Upper lobe of right lung (tissue), 1 donor: ENCODE results near the gene ZNF587. TPM values are rescaled to one million over a fixed set of nuclear protein-coding genes. Genes with fewer than 3 reads are reported as not detected.
"Not testable (repeated sequence)": the region's sequence is repeated elsewhere in the genome, so short reads cannot be mapped to it uniquely, and the experiment has no call there.

Experiments
- ATAC-seq: fragments of 200-7000 bp; cut with Tn5 transposase; one replicate; pipeline ENCODE4 v1.9.1; 2020; ENCODE audit warnings: mild to moderate bottlenecking, moderate library complexity
- DNase-seq: peaks from one replicate; pipeline ENCODE4 v3.0.0-alpha.2; 2020
- H3K27ac ChIP-seq: fragments of 200-600 bp; one replicate; pipeline ENCODE4 v1.8.0; 2022
- H3K27me3 ChIP-seq: fragments of 200-600 bp; one replicate; pipeline ENCODE4 v1.8.0; 2022; ENCODE audit warnings: mild to moderate bottlenecking
- H3K36me3 ChIP-seq: fragments of 200-600 bp; one replicate; pipeline ENCODE4 v1.8.0; 2022
- H3K4me1 ChIP-seq: fragments of 200-600 bp; one replicate; pipeline ENCODE4 v1.8.0; 2022
- H3K4me3 ChIP-seq: fragments of 200-600 bp; one replicate; pipeline ENCODE4 v1.8.0; 2022; ENCODE audit warnings: mild to moderate bottlenecking
- H3K9me3 ChIP-seq: fragments of 200-600 bp; one replicate; pipeline ENCODE4 v1.8.0; 2022
- intact Hi-C: fragments of 100-400 bp; cut with DNase I; formaldehyde crosslinking; loops from one replicate; pipeline ENCODE4 v1.11.0; 2022
- total RNA-seq: library from RNA; stranded (reverse); fragmentation: NEBNext Ultra II Directional; extraction: Animal tissue kit (Norgen Biotek cat#: 25700); gene quantifications from one replicate; pipeline ENCODE4 v1.2.1, GENCODE V29; 2021
- TF ChIP-seq, protein P1 (sequence below): fragments of 200-600 bp; IDR thresholded peaks from one replicate; pipeline ENCODE4 v1.8.0; 2022; ENCODE audit warnings: antibody characterized with exemption
- donor health status: DM: no; HTN: yes; CAD: no; lungs with severe emphysema.

The ZNF587 gene
- total RNA-seq, 1 donor from 2014 or later = 27.3 TPM

- no peak for ATAC-seq
Observed at GRCh38 chr19:57825511-57825910, 24.1 kb upstream of the ZNF587 start.

DNA sequence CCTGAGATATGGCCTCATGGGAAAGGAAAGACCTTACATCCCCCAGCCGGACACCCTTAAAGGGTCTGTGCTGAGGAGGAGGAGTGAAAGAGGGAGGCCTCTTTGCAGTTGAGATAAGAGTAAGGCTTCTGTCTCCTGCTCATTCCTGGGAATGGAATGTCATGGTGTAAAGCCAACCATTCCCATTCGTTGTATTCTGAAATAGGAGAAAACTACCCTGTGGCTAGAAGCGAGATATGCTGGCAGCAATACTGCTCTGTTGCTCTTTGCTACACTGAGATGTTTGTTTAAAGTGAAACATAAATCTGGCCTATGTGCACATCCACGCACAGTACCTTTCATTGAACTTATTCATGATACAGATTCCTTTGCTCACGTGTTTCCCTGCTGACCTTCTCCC, 20.3 kb upstream of the ZNF587 start:
- TF ChIP-seq, protein P1, sequence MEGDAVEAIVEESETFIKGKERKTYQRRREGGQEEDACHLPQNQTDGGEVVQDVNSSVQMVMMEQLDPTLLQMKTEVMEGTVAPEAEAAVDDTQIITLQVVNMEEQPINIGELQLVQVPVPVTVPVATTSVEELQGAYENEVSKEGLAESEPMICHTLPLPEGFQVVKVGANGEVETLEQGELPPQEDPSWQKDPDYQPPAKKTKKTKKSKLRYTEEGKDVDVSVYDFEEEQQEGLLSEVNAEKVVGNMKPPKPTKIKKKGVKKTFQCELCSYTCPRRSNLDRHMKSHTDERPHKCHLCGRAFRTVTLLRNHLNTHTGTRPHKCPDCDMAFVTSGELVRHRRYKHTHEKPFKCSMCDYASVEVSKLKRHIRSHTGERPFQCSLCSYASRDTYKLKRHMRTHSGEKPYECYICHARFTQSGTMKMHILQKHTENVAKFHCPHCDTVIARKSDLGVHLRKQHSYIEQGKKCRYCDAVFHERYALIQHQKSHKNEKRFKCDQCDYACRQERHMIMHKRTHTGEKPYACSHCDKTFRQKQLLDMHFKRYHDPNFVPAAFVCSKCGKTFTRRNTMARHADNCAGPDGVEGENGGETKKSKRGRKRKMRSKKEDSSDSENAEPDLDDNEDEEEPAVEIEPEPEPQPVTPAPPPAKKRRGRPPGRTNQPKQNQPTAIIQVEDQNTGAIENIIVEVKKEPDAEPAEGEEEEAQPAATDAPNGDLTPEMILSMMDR = no peak
- H3K4me3 ChIP-seq = no peak overlapping the region
- intact Hi-C loops = no loop called here
- DNase-seq (no peak), ATAC-seq (no peak)
- H3K4me1 ChIP-seq = no peaks in the 10 kb centered on the region
- H3K27ac ChIP-seq = no peak overlapping the region
- H3K36me3 ChIP-seq = no peaks in the 10 kb centered on the region
- no peaks in the 10 kb centered on the region for H3K27me3 ChIP-seq
- H3K9me3 ChIP-seq = no peaks in the 10 kb centered on the region

More at GRCh38 chr19:57825511-57825910, 24.1 kb upstream of the ZNF587 start:
- TF ChIP-seq, protein P1 = no peak
- no peak overlapping the region for H3K27ac ChIP-seq
- H3K9me3 ChIP-seq = no peaks in the 10 kb centered on the region
- H3K4me1 ChIP-seq = peaks cover 5% of the 10 kb centered on the region
- no peak overlapping the region for H3K4me3 ChIP-seq
- intact Hi-C loops = no loop called here
- no peaks in the 10 kb centered on the region for H3K27me3 ChIP-seq
- H3K36me3 ChIP-seq = no peaks in the 10 kb centered on the region
- no peak for DNase-seq

GRCh38 chr19:57830071-57830602, 19.5 kb upstream of the ZNF587 start, which contains the start of gene ZNF587B:
ZNF587B (plus strand) TSS chr19:57830299; CDS start chr19:57830529, 230 bp downstream.
- Histone ChIP-seq H3K9me3 (no peaks in the 10 kb centered on the region), H3K27ac (peak within 1 kb of the TSS; percentile 66), H3K4me1 (no peaks in the 10 kb centered on the region), H3K27me3 (no peaks in the 10 kb centered on the region), H3K4me3 (peak within 1 kb of the TSS; percentile 53), H3K36me3 (no peaks in the 10 kb centered on the region)
- TF ChIP-seq, protein P1 = peak; percentile 37
- DNase-seq (peak; percentile 67), ATAC-seq (peak; percentile 89)
- intact Hi-C loops = no loop called here

- H3K4me3 ChIP-seq, H3K9me3 ChIP-seq, H3K27me3 ChIP-seq, ATAC-seq, H3K27ac ChIP-seq, intact Hi-C loops, DNase-seq, H3K4me1 ChIP-seq: not testable (repeated sequence)
- H3K36me3 ChIP-seq = peaks cover 26% of the 10 kb centered on the region
Observed at GRCh38 chr19:57836991-57837390, 12.7 kb upstream of the ZNF587 start.

DNA sequence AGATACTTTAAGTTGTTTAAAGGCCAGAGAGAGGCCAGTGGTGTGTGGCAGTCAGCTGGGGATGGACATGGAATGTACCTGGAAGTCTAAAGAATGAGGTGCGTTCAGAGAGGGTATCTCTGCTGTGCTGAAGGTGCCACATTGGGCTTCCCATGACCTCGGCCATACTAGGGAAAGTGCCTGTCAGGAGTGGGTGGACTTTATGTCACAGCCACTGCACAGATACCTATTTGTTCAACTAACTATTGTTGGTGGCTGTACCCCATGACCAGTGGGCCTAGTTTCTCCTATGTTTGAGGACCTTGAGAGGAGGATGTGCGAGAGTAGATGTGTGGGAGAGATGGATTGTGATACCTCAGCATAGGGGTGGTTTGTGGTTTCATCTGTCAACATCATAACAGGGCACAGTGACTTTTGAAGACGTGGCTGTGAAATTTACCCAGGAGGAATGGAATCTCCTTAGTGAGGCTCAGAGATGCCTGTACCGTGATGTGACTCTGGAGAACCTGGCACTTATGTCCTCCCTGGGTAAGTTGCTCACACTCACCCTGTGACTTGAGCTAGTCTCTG, 11.0 kb upstream of the ZNF587 start:
- peak; percentile 36 for ATAC-seq
- not testable (repeated sequence) for DNase-seq

GRCh38 chr19:57841122-57841763, 8.4 kb upstream of the ZNF587 start:
- H3K9me3 ChIP-seq = no peaks in the 10 kb centered on the region

More for the DNA sequence above, 11.0 kb upstream of the ZNF587 start:
- H3K4me3 ChIP-seq, intact Hi-C loops, H3K27me3 ChIP-seq, H3K4me1 ChIP-seq, H3K9me3 ChIP-seq, H3K27ac ChIP-seq: not testable (repeated sequence)
- H3K36me3 ChIP-seq = peaks cover 29% of the 10 kb centered on the region

GRCh38 chr19:57847164-57847563, 2.5 kb upstream of the ZNF587 start:
- H3K4me3 ChIP-seq, intact Hi-C loops, DNase-seq, H3K36me3 ChIP-seq, H3K27ac ChIP-seq, H3K4me1 ChIP-seq, ATAC-seq, H3K9me3 ChIP-seq, H3K27me3 ChIP-seq: not testable (repeated sequence)

More at GRCh38 chr19:57841122-57841763, 8.4 kb upstream of the ZNF587 start:
- no peaks in the 10 kb centered on the region for H3K27me3 ChIP-seq
- intact Hi-C loops = no loop called here
- no peak overlapping the region for H3K27ac ChIP-seq
- H3K4me1 ChIP-seq = no peaks in the 10 kb centered on the region
- peaks cover 29% of the 10 kb centered on the region for H3K36me3 ChIP-seq
- no peak overlapping the region for H3K4me3 ChIP-seq
- TF ChIP-seq, protein P1 = no peak
- ATAC-seq (no peak), DNase-seq (no peak)

DNA sequence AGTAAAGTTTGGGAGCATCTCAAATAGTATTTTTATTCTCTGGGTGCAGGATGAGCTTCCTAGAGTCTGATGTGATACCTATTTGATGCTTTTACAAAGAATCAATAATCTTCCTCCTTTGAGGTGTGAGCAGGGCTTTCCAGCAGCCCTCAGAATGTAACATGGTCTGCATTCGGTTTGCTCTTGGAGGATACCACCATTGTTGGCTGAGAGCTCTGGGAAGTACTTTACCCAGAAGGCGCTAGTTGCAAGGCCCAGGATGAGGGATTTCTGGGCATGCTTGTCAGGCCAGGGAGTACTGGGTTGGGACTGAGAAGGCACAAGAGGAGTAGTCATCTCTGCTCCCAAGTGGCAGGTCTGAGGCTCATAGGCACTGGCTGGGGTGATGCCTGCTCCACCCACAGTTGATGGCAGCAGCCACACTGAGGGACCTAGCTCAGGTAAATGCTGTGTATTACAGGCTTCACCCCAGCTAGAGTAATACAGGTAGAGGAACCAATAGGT, 445 bp upstream of the ZNF587 start:
- intact Hi-C loops, DNase-seq, H3K4me1 ChIP-seq, H3K27me3 ChIP-seq, H3K9me3 ChIP-seq, H3K36me3 ChIP-seq, ATAC-seq: not testable (repeated sequence)
- peak overlapping the region; percentile 80 for H3K27ac ChIP-seq
- H3K4me3 ChIP-seq = peak overlapping the region; percentile 73
